Choroid plexus epithelial cell (primary cell): Measurements from ENCODE around the gene CREBBP.

ENCODE experiments used
- DNase-seq: peaks from one replicate; pipeline ENCODE4 v3.0.0-alpha.2; 2010; ENCODE audit warnings: low read depth
- H3K4me3 ChIP-seq: 2 replicates; pipeline ENCODE4 v1.5.1; 2011; ENCODE audit warnings: low read depth, mild to moderate bottlenecking, control low read depth, low read length, moderate library complexity
- TF ChIP-seq, protein P1 (sequence below): conservative IDR thresholded peaks from 2 replicates; pipeline ENCODE4 v1.5.1; 2011; ENCODE audit warnings: low read depth, mild to moderate bottlenecking, control low read depth, inconsistent platforms, low read length, moderate library complexity

The CREBBP gene

DNA sequence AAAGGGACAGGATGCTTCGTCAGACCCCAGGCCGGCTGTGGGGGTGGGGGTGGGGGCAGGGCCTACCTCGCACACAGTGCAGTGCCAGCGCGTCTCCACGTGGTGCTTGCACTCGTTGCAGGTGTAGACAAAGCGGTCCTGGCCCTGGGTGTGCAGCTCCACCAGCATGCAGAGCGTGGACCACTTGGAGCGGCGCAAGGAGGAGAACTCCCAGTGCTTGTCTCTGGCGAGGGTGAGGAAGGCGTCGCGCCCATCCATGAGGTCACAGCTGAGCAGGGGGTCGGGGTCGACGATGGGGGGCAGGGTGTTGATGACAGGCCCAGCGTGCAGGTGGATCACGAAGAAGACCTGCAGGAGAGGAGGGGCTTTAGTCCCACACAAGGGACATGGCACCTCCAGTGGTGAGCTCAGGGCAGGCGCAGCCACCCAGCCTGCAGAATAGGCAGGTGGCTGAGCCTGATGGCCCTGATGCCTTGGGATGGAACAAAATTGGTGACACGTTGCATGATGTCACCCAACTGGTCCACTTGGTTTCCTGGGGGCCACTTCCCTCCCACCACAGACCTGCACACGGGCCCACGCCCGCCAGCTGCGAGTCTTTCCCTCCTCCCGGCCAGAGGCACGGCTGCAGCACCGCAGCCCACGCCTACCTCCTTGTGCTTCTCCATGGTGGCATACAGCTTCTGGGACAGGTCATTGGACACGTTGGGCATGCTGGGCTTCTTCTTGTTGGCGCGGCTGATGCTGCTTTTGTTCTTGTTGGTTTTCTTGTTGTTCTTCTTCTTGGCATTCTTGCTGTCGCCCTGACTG is 149.2 kb downstream of the CREBBP start:
- H3K4me3 ChIP-seq, result no peak overlapping the region
- DNase-seq, result no peak
- TF ChIP-seq, protein P1, sequence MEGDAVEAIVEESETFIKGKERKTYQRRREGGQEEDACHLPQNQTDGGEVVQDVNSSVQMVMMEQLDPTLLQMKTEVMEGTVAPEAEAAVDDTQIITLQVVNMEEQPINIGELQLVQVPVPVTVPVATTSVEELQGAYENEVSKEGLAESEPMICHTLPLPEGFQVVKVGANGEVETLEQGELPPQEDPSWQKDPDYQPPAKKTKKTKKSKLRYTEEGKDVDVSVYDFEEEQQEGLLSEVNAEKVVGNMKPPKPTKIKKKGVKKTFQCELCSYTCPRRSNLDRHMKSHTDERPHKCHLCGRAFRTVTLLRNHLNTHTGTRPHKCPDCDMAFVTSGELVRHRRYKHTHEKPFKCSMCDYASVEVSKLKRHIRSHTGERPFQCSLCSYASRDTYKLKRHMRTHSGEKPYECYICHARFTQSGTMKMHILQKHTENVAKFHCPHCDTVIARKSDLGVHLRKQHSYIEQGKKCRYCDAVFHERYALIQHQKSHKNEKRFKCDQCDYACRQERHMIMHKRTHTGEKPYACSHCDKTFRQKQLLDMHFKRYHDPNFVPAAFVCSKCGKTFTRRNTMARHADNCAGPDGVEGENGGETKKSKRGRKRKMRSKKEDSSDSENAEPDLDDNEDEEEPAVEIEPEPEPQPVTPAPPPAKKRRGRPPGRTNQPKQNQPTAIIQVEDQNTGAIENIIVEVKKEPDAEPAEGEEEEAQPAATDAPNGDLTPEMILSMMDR, result no peak

DNA sequence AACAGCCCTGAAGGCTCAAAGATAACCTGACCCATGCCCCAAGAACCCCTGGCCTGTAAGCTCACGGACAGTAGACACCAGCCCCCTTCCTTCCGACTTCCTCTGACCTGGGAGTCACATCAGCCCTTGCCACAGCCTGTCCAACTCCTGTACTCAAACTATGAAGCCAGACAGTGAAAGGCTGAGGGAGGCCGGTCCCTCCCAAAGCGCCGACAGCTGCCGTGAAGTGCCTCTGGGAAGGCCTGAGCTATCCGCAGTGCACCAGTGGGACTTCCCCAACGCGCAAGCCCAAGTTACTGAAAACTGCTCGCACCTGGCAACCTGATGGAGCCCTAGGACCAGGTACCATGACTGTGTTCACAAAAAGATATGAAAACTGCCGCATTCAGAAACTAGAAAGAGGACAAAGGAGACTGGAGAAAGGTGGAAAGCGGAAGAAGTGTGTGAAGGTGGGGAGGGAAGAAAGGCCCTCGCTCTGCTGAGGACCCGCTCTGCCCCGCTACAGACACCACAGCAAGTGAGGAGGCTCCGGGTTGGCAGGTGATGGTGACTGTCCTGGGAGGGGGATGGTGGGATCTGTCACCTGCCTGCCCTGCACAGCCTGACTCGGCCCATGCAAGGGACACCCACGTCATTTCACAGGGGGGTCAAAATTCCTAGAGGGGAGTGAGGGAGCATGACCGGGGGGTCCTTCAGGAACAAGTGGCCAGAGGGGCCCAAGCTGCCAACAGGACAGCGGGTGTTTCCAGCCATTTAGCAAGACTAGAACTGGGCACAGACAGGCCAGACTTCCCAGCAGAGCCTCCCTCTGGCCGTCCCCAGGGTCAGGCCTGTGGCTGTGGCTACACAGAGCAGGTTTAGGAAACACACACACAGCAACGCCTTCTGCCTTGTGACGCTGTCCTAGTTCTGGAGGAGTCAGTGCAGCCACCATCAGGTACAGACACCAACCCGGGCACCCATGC is 150.1 kb downstream of the CREBBP start:
- TF ChIP-seq, protein P1, result no peak
- no peak overlapping the region for H3K4me3 ChIP-seq
- DNase-seq, result no peak

DNA sequence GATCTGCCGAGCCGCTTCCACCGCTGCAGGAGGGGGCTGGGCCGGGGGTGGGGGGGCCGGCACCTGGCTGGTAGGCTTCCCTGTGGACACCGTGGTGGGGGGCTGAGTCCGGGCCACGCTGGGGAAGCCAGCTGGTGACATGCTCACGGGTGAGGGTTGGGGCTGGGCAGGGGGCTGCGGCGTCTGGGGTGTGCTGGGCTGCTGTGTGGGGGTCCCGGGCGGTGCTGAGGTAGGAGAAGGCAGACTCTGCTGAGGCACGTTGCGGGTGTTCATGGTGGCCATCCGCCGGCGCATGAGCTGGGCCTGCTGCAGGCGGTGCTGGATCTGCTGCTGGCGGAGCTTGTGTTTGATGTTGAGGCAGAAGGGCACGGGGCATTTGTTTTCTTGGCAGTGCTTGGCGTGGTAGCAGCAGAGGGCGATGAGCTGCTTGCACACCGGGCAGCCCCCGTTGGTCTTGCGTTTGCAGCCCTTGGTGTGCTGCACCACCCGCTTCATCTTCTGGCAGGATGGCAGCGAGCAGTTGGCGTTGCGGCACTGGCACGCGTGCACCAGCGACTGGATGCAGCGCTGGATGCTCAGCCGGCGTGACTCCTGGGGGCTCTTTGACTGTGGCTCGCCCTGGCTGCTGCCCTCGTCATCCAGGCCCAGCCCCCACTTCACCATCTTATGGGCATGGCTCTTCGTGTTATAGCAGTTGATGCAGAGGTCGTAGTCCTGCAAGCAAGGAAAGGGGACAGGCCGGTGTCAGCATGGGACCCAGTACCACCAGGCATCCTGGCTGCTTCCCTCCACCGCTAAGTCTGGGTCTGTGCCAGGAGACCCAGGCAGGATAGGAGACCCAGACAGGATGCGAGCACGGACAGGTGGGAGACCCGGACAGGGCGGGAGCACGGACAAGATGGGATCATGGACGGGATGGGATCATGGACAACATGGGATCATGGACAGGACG is 151.1 kb downstream of the CREBBP start:
- no peak for DNase-seq
- no peak overlapping the region for H3K4me3 ChIP-seq
- TF ChIP-seq, protein P1, result no peak

DNA sequence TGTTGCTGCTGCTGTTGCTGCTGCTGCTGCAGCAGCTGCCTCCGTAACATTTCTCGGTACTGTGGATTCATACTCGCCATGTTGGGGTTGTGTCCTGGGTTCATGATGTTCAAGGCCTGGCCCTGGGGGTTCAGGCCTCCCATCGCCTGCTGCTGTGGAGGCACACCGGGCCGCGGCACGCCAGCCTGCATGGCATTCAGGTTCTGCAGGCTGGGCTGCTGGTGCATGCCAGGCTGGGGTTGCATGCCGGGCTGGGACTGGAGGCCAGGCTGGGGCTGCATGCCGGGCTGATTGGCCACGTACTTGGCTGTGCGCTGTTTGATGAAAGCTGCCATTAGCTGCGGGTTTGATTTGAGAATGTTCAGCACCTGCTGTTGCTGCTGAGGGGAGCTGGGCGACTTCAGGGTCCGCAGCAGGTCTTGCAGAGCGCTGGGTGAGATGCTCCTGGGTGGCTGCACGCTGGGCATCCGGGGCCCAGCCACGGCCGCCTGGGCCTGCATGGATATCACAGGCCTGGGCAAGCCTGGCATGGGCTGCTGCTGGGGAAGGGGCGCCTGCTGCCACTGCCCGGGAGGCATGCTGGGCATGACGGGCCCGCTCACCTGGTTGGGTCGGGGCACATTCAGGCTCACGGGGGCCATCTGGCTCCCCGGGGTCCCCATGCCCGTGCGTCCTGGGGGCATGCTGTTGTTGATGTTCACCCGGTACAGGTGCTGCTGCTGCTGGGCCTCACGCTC is 151.9 kb downstream of the CREBBP start:
- no peak overlapping the region for H3K4me3 ChIP-seq
- DNase-seq, result no peak
- TF ChIP-seq, protein P1, result no peak

DNA sequence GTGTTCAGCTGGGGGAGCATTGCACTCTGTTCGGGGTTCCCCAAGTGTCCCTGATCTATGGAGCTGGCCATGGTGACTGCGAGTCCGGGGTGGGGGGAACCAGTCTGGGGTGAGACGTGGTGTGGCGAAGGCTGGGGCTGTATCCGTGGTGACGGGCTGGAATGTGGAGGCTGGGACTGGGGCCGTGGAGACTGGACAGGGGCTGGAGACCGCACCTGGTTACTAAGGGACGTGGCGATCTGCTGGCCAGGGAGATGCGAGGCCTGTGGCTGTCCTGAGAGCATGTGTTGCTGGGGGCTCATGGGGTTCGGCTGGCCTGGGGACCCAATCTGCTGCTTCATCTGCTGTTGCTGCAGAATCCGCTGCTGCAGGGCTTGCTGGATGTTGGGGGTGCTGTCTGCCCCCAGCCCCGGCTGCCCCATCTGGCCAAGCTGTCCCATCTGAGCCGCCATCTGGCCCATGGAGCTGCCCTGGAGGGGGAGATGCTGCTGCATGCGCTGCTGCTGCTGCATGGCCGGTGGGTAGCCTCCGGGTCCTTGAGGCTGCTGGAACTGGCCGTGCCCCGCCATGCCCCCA is 152.6 kb downstream of the CREBBP start:
- no peak for DNase-seq
- H3K4me3 ChIP-seq, result no peak overlapping the region

More for the DNA sequence above, 152.6 kb downstream of the CREBBP start:
- TF ChIP-seq, protein P1, result no peak
